GM21786 (cell line): ENCODE measurements around the gene PRKCZ.

Experiments
- ATAC-seq: cut with Tn5 transposase; IDR thresholded peaks from one replicate; pipeline ENCODE4 v1.9.1; 2021; ENCODE audit not compliant: unreplicated experiment

PRKCZ gene

DNA sequence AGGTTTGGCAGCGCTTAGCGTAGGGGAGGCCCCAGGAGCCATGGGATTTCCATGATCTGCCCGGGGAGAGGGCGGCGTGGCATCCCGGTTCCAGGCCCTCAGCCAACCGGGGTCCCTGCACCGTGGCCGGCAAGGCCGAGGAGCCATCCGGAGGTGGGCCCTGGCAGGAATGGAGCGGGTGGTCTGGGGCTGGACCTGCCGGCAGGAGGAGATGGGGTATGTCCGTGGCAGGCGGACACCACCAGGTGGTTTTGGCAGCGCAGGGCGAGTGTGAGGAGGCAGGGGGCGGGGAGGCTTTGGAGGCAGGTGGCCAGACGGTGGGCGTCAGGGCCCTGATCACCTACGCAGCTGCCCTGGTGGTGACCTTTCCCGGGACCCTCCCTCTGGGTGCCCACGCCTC is 10.3 kb downstream of the PRKCZ start:
- no peak for ATAC-seq

DNA sequence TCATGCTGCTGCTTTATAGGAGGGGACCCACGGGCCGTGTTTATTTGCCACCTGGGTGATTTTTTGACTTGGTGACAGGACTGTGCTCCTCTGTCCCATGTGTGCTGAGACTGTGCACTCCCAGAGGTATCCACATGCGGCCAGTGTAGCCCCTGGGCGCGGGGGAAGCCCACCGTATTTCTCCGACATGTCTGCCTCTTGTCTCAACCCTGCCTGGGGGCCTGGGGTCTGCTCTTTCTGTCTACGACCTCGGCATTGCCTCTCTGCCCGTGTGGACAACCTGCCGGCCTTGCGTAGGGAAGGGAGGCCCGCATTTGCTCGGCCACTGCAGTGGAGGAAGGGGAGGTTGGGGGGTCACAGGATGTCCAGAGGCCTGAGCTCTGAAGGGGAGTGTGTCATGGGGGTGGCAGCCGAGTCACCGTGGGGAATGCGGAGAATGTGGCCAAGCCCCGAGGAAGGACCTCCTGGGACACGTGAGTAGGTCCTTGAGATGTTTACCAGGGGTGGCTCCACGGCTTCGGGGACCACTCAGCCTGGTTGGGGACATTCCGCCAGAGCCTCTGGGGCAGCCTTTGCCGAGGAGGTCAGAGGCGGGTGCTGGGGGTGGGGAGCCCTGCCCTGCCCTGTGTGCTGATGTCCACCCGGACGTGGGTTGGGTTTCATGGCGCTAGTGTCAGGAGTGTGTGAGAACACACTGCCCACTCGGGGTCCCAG is 11.0 kb downstream of the PRKCZ start:
- no peak for ATAC-seq

GRCh38 chr1:2065699-2066098 is 15.5 kb downstream of the PRKCZ start:
- no peak for ATAC-seq

- no peak for ATAC-seq
These were observed 17.2 kb downstream of the PRKCZ start for GRCh38 chr1:2067393-2067792.

- ATAC-seq, result no peak
These were observed 17.8 kb downstream of the PRKCZ start for GRCh38 chr1:2067981-2068380.

DNA sequence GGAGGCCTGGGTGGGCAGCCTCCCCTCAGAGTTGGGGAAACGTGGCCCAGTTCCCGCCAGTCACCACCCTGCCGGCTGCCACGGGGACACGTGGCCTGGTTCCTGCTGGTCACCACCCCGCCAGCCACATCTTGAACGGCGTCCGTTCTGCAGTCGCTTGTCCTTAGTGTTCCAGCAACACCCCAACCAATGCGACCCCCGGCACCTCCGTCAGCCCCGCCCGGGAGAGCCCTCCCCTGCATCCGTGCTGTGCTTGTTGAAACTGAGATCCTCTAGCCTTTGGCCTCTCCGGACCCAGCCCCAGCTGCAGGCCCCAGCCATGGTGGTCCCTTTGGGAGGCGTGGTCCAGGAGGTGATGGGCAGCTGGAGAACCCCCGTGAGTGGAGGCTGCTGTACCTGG is 18.7 kb downstream of the PRKCZ start:
- no peak for ATAC-seq

DNA sequence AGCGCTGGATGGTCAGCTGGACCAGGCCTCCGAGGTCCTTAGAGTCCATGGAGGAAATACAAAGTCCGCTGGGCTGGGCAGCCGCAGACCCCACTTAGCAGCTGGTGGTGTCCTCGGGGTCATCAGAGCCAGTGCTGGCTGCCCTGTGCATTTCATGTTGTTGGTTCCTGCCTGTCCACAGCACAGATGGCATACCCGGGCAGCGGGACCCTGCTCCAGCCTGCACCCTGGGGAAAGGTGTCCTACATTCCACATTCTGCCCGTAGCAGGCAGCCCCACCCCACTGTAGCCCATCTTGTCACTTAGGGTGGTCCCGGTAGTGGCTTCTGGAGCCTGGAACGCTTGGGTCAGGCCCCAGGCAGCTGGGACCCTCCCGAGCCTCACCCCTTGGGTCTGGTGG is 19.8 kb downstream of the PRKCZ start:
- no peak for ATAC-seq

DNA sequence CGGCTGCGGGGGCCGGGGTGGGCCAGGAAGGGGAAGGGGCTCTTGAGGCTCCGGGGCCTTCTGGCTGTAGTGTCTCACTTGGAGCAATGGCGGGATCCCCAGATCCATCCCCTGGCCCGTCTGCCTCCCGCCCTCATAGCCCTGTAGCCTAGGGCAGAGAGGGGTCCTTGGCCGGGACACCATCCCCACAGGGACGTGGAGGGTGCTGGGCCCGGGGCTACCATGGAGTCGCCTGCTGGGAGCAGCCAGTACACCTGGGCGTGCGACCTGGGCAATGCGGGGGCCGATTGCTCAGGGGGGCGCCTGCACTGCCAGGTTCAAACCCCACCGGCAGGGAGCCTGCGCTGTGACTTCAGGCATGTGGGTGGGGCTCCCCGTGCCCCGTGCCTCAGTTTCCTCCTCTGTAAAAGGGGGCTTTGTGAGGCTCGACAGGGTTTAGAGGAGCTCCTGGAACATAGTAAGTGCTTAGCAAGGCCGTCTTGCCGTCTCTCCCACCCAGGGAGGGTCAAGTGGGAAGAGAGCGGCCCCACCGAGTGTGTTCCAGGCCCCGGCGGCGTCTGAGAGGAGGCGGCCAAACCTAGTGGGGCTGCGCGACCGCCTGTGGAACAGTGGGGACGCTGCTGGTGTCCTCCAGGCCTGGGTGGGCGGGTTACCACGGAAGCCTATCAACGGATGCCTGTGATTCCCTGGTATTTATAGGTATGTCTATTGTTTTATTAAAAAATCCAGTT is 20.8 kb downstream of the PRKCZ start:
- no peak for ATAC-seq

DNA sequence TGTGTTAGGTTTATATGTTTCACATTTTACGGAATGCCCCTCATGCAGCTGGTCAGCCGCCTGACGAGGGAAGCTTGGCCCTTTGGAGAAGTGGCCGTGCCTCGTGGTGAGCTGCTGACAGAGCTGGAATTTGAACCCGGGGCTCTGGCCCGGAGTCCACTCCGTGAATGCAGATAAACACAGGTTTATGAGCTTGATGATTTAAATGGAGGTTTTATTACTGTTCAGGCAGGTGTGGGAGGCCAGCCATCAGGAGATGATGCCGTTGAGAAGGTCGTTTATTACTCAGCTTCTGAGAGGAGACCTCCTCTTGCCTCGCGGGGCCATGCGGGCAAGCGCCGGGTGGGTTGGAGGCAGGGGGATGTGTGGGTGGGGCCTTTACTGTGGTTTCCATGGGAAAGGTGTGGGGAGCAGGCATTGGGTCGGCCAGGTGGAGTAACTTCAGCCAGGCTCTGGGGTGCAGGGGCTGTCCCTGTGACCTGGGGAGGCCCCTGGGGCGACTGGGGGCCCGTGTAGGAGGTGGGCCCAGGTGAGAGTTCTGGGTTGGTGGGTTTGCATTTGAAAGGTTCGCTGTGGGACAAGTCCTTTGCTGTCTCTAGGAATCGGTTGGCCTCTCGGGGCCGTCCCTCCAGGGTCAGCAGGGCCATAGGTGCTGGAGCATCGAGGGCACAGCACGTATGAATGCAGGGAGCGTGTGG is 22.0 kb downstream of the PRKCZ start:
- ATAC-seq, result no peak

DNA sequence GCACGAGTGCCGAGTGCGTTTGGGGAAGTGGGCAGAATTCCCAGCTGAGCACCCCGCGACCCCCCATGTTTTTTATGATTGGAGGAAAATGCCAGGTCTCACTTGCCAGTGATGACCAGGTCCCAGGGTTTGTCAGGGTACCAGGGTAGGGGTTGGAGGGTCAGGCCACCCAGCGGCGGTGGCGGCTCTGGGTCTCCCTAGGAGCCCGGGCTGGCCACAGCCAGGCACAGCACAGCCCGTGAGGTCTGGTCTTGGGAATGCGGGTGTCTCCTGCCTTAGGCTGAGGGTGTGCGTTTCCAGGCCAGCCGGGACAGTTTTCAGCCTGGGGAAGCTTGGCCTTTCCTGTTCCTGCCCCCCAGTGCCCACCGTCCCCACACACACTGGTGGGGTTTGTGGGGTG is 22.7 kb downstream of the PRKCZ start:
- no peak for ATAC-seq

- ATAC-seq, result no peak
These were observed 23.4 kb downstream of the PRKCZ start for GRCh38 chr1:2073382-2074230.

GRCh38 chr1:2074396-2074795 is 24.2 kb downstream of the PRKCZ start:
- no peak for ATAC-seq

GRCh38 chr1:2074944-2075740 is 24.9 kb downstream of the PRKCZ start:
- ATAC-seq, result no peak

DNA sequence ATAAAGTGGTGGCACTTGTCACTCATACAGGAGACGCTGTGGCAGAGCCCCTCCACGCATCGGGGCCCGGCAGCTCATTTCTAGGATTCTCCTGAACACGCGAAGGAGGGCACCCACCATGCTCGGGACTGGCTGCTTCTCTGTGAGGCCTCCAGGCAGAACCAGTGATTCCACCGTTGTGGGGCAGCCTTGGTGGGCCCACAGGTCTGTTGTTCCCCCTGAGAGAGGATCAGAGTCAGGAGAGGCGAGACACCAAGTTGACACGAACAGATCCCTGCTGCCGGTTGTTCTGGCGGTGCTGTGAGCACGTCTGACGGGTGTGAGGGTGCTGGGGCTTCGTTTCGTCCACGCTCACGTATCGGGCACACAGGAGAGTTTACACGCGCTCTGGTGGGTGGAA is 26.6 kb downstream of the PRKCZ start:
- no peak for ATAC-seq

DNA sequence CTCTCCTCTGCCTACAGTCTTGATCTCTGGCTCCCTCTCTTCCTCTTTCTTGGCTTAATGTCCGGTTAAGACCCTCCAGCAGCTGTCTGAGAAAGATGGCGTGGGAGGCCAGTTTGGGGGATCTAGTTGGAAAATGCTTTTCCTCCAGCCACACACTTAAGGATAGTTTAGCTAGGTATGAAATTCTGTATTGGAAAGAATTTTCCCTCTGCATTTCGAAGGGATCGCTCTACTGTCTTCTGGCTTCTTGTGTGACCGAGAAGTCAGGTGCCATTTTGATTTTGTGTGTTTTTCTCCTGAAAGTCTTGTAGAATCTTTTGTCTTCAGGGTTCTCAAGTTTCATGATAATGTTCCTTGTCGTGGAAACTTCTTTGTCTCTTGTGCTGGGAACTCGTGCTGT is 28.0 kb downstream of the PRKCZ start:
- no peak for ATAC-seq

- ATAC-seq, result no peak
These were observed 29.3 kb downstream of the PRKCZ start for GRCh38 chr1:2079396-2080085.

DNA sequence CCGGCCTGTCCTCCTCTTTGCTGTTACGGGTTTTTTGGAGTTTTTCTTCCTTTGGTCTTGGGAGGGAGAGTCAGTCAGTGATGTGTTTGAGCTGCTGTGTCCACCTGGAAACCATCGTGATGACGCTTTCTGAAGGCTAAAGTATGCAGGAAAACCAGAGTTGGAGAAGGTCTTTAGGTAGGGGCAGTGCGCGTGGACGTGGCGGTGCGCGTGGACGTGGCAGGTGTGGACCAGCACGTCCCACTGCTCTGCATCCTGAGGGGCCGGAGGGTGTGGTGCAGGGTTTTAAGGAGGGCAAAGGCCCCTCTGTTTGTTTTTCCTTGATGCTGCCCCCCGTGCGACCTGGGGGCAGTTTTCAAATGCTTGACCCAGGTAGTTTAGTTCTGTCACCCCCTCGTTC is 29.9 kb downstream of the PRKCZ start:
- no peak for ATAC-seq

DNA sequence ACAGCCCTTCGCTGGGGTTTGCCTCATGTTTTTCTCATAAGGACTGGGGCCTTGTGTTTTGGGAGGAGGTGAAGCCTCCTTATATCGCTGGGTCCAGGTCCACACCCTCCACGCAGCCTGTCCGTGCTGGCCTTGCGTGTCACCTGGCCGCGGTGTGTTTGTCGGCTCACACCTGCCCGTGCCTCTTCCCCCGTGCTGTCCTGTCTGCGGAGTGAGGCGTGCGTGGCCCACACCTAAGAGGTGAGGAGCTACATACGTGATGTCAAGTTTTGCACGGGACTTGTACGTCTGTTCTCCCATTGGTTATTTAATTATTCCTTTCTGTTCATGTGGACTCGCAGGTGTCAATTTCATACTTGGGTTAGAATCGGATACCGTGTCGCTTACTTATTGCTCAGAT is 30.7 kb downstream of the PRKCZ start:
- no peak for ATAC-seq

DNA sequence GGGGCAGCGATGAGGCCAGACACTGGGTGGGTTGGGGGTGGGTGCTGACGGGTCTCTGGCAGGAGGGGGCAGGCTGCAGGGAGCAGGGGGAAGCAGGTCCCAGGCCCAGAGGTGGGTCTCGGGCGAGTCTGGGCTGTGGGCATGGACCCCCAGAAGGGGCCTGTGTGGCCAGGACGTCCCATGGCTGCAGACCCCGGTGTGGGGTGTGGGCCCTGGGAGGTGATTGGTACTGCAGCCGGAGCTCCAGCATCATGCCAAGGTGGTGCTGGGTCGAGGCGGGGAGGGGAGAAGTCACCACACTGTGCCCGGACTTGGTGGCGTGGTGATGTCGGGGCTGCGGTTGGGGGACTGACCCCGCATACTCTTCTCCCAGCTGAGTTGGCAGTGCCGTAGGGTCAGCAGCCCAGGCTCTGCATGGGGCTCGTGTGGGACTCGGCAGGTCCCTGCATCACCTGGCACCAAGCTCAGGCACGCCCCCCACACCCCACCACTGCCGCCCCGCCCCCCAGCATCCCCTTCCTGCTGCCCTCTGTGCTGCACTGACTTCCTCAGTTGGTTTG is 31.2 kb downstream of the PRKCZ start:
- no peak for ATAC-seq

DNA sequence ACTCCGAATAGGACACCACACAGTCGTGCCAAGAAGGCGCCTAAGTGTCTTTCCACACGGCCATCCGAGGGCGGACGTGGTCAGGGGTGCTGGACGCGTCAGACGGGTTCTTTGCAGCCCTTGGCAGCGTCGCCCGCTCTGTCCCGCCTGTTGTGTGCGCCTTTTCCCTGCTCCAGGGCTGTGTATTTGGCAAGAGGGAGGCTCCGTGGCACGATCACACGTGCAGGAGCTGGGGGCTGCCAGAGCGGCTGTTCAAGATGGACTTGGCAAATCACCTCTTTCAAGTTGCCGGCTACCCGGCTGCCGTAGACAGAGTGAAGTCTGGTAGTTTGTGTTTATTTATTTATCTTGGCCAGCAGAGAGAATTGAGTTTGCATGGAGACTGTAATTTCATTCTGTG is 31.9 kb downstream of the PRKCZ start:
- no peak for ATAC-seq
